GM10266 (cell line): ENCODE results near the gene LRRC74A.

Experiments
- DNase-seq: peaks from one replicate; pipeline ENCODE4 v3.0.0; 2012; ENCODE audit errors: extremely low spot score
- TF ChIP-seq, protein P1 (sequence below): IDR thresholded peaks from 2 replicates; pipeline ENCODE4 v1.5.1; 2012; ENCODE audit warnings: mild to moderate bottlenecking, low read depth; ENCODE audit not compliant: control insufficient read depth, insufficient read depth; ENCODE audit errors: missing control alignments

Gene LRRC74A

DNA sequence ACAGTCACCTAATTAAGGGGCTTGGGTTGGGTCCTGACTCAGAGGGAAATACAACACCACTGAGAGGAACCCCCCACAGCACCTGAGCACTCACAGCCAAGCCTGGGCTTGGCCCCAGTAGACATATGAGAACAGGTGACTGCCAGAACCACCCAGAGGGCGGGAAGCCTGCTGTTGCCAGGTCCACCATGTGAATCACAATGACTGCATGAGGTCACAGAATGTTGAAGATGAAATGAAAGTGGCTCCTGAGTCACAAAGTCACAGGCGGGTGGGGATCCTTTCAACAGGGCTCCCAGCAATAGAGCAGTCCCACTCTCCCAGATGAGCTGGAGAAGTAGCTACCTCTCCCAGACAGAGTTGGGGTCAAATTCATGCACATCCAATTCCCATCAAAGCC lies at the start of gene LRRC74A:
Gene LRRC74A (plus strand): TSS at position 287 of the 400 bp plus-strand sequence. CDS start 290 bp downstream, outside the sequence.
- DNase-seq, result no peak
- TF ChIP-seq, protein P1, sequence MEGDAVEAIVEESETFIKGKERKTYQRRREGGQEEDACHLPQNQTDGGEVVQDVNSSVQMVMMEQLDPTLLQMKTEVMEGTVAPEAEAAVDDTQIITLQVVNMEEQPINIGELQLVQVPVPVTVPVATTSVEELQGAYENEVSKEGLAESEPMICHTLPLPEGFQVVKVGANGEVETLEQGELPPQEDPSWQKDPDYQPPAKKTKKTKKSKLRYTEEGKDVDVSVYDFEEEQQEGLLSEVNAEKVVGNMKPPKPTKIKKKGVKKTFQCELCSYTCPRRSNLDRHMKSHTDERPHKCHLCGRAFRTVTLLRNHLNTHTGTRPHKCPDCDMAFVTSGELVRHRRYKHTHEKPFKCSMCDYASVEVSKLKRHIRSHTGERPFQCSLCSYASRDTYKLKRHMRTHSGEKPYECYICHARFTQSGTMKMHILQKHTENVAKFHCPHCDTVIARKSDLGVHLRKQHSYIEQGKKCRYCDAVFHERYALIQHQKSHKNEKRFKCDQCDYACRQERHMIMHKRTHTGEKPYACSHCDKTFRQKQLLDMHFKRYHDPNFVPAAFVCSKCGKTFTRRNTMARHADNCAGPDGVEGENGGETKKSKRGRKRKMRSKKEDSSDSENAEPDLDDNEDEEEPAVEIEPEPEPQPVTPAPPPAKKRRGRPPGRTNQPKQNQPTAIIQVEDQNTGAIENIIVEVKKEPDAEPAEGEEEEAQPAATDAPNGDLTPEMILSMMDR, result no peak

DNA sequence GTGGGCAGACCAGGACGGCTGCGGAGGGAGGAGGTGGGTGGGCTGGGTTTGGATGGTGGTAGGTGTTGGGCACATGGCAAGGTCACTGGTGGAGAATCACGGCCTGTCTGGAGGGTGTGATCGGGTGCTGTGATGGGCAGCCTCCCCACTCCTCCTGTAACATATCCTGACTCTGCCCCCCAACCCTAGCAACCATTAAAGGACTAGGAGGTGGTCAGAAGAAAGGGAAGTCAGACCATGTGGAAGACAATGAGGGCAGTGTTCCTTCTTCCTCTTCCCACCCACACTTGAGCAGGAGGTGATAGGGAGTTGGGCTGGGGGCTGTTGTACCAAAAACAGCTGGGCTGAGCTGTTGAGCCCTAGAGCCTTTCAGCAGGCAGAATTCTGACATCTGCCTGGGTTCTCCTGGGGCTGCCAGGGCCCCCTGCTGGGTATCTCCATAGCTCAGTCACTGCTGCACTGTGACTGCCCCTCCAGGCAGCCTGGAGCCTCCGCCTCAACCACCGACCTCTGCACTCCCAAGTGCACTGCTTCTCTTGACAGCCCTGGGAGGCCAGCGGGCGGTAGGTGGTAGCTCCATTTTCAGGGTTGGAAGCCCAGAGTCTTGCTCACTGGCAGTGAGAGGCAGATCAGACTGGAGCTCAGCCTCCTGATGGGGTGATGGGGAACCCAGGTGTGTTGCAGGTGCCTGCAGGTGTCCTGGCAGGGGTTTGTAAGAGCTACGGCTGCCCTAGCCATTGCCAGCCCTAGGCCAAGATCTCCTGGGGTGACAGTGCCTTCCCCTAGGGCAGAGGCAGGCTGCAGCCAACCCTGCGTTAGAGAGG lies 49.6 kb upstream of the LRRC74A start:
- TF ChIP-seq, protein P1, result no peak
- no peak for DNase-seq

DNA sequence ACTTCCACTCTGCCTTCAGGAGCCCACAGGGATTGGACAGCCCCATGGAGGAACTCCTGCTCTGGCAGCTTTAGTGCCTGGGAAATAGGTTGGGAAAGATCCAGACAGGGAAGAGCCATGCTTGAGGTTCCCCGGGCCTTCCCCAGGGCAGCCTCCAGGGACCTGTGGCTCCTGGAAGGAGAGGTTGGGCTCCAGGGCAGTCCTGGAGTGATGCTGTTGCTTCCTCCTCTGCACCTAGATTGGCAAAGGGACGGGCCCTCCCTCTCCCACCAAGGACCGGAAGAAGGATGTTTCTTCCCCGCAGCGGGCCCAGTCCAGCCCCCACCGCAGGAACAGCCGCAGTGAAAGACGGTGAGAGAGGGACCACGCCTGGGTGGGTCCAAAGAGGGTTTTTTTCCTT lies 48.5 kb upstream of the LRRC74A start:
- no peak for DNase-seq
- TF ChIP-seq, protein P1, result no peak

DNA sequence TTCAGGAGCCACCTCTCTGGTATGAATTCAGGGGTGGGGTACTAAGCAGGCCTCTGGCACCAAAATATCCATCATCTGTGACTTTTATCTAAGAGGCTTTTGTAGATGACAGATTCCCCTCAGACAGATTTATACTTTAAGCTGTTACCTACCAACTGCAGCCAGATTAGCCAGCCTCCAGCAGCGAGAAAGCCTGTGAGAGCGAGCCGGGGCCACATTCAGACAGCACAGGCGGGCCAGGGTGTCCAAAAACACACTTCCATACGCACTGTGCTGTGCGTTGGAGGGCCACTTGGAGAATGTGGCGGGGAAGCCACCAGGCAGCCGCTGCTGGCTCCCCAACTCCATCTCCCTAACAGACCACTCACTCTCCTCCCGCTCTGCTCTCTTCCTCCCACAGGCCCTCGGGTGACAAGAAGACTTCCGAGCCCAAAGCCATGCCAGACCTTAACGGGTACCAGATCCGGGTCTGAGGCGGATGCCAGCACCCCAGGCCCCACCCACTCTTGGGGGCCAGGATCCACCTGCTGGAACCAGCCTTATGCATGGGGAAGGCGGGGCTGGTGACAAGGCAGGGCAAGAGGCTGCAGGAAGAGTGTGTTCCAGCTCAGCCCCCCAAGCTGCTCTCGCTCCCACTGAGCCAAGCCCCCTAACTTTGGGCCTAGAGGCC lies 47.5 kb upstream of the LRRC74A start:
- DNase-seq, result no peak
- TF ChIP-seq, protein P1, result no peak

DNA sequence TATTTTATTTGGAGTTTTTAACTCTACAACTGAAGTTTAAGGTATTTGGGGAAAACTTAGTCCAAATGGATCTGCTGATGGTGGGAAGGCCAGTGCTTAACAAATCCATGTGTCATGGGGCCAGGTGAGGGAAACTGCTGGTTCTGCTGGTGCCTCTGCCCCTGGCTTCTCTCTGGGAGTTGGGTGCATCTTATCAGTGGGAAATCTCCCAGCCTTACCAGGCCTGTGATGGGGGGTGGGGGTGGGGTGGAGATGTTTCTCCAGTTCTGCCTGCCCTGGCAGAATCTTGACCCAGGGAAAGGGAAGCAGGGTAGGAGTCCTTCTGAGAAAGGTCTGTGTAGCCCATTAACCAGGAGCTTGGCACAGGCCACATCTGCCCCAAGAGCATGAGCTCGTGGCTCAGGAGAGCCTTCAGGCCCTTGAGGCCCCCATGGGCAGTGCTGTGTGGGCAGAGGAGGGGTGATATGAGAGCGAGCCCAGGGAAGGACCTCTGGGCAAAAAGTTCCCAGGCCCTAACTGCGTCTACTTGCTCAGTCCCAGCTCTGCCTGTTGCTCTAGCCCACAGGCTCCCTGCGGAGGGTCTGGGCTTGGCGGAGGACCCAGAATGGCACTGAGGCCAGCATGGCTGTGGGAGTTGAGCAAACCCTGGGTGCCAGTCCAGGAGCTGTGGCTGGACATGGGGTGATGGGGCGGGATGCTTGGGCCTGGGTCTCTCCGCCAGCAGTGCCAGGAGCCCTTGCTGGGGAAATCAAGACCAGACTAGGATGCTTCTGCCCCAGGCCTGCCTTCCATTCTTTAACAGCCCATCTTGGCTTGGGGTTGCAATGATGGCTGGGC lies 46.8 kb upstream of the LRRC74A start:
- TF ChIP-seq, protein P1, result no peak
- DNase-seq, result no peak

DNA sequence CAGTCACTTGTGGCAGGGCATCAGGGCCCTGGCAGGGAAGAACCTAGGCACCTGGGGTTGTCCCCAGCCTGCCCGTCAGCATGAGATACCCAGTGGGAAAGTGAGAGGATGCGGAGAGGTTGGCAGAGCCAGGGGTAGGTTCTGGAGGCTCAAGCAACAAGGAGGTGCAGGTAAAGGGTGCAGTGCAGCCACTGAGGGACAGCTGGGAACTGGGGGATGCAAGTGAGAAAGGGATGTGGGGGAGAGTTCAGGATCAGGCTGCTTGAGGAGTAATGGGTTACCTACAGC lies 46.2 kb upstream of the LRRC74A start:
- TF ChIP-seq, protein P1, result no peak
- no peak for DNase-seq
